Stimulated activated CD4-positive, alpha-beta T cell treated with anti-CD3 and anti-CD28 coated beads, Interleukin-15, amount 100 ng/mL, for 24 hours (primary cell): ENCODE results near the gene GREB1.

Source experiments
- DNase-seq: peaks from one replicate; pipeline ENCODE4 v3.0.0-alpha.2; 2020

GREB1 gene

GRCh38 chr2:11581124-11581796 is 47.4 kb downstream of the GREB1 start:
- no peak for DNase-seq

- no peak for DNase-seq
Observed at GRCh38 chr2:11581797-11582611, 48.2 kb downstream of the GREB1 start.

GRCh38 chr2:11582612-11582861 is 48.7 kb downstream of the GREB1 start:
- no peak for DNase-seq

- peak; percentile 79 for DNase-seq
Observed at GRCh38 chr2:11582862-11583752, 49.3 kb downstream of the GREB1 start.

- peak; percentile 95 for DNase-seq
Observed at GRCh38 chr2:11583840-11584524, 50.1 kb downstream of the GREB1 start.

- no peak for DNase-seq
Observed at GRCh38 chr2:11584525-11585056, 50.7 kb downstream of the GREB1 start.

- DNase-seq: no peak
Observed at GRCh38 chr2:11585071-11585470, 51.2 kb downstream of the GREB1 start.

- DNase-seq: no peak
Observed at GRCh38 chr2:11588228-11589110, 54.6 kb downstream of the GREB1 start.

- DNase-seq: no peak
Observed at GRCh38 chr2:11589316-11589940, 55.6 kb downstream of the GREB1 start.

GRCh38 chr2:11590193-11590592 is 56.3 kb downstream of the GREB1 start:
- DNase-seq: no peak

- no peak for DNase-seq
Observed at GRCh38 chr2:11591091-11591490, 57.2 kb downstream of the GREB1 start.

- DNase-seq: no peak
Observed at GRCh38 chr2:11592671-11593574, 59.1 kb downstream of the GREB1 start.

GRCh38 chr2:11596801-11597200 is 63.0 kb downstream of the GREB1 start:
- no peak for DNase-seq

- DNase-seq: no peak
Observed at GRCh38 chr2:11597538-11598225, 63.8 kb downstream of the GREB1 start.

GRCh38 chr2:11598228-11598731 is 64.4 kb downstream of the GREB1 start:
- DNase-seq: no peak

- DNase-seq: no peak
Observed at GRCh38 chr2:11602563-11603204, 68.8 kb downstream of the GREB1 start.

- DNase-seq: no peak
Observed at GRCh38 chr2:11610624-11611242, 76.9 kb downstream of the GREB1 start.

GRCh38 chr2:11611251-11611650 is 77.4 kb downstream of the GREB1 start:
- DNase-seq: no peak
